Measurements from ENCODE around the gene MCEMP1.

Gene MCEMP1

DNA sequence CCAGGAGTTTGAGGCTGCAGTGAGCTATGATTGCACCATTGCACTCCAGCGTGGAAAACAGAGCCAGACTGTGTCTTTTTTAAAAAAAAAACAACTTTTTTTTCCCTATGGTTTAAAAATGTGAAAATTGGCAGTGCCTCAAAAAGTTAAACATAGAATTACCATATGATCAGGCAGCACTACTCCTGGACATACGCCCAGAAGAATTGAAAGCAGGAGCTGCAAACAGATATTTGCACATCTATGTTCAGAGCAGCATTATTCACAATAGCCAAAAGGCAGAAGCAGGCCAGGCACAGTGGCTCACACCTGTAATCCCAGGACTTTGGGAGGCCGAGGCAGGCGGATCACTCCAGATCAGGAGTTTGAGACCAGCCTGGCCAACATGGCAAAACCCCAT lies 11.8 kb upstream of the MCEMP1 start:
- TF ChIP-seq, protein P1, sequence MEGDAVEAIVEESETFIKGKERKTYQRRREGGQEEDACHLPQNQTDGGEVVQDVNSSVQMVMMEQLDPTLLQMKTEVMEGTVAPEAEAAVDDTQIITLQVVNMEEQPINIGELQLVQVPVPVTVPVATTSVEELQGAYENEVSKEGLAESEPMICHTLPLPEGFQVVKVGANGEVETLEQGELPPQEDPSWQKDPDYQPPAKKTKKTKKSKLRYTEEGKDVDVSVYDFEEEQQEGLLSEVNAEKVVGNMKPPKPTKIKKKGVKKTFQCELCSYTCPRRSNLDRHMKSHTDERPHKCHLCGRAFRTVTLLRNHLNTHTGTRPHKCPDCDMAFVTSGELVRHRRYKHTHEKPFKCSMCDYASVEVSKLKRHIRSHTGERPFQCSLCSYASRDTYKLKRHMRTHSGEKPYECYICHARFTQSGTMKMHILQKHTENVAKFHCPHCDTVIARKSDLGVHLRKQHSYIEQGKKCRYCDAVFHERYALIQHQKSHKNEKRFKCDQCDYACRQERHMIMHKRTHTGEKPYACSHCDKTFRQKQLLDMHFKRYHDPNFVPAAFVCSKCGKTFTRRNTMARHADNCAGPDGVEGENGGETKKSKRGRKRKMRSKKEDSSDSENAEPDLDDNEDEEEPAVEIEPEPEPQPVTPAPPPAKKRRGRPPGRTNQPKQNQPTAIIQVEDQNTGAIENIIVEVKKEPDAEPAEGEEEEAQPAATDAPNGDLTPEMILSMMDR (IDR thresholded peaks at IDR 0.05) = no peak
- no peak for TF ChIP-seq ZFX (IDR thresholded peaks at IDR 0.05; ENCODE audit: borderline replicate concordance)
- no peak overlapping the region for H3K27ac ChIP-seq

DNA sequence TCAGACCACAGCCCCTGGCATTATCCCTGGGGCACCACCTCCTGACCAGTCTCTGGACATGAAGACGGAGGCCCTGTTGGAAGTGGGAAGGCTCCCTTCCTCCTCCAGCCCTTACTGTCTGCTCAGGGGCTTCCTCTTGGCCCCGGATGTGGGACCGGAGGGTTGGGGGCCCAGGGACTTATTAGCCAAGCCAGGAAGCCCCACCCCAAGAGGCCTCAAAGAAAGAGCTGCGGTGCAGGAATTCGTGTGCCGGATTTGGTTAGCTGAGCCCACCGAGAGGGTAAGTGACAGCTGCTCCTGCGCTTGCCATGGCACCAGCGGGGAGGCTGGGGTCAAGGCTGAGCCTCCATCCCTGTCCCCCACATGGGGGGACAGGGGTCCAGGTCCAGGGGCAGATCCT lies 8.0 kb upstream of the MCEMP1 start, which contains the start of gene RETN:
Gene RETN (plus strand): TSS at position 208 of the 400 bp plus-strand sequence. CDS start 278 bp downstream, outside the sequence.
- TF ChIP-seq, protein P1 (IDR thresholded peaks at IDR 0.05) = no peak
- TF ChIP-seq ZFX (IDR thresholded peaks at IDR 0.05; ENCODE audit: borderline replicate concordance) = no peak
- no peak within 1 kb of the TSS for H3K27ac ChIP-seq

DNA sequence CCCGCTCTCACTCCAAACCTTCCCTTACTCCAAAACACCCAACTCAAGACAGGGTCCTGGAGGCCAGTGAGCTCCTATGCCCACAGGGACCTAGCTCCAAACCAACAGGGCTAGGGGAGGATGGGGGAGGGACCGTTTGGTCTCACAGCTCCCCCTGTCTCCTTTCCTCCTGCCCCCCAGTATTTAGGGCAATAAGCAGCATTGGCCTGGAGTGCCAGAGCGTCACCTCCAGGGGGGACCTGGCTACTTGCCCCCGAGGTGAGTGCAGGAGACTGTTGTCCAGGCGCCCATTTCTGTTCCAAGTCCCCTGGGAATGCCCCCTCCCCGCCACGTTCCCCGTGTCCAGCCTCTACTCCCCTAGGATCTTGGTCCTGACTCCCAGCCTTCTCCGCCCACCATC lies 7.2 kb upstream of the MCEMP1 start:
- no peak overlapping the region for H3K27ac ChIP-seq
- TF ChIP-seq, protein P1 (IDR thresholded peaks at IDR 0.05) = no peak
- no peak for TF ChIP-seq ZFX (IDR thresholded peaks at IDR 0.05; ENCODE audit: borderline replicate concordance)

DNA sequence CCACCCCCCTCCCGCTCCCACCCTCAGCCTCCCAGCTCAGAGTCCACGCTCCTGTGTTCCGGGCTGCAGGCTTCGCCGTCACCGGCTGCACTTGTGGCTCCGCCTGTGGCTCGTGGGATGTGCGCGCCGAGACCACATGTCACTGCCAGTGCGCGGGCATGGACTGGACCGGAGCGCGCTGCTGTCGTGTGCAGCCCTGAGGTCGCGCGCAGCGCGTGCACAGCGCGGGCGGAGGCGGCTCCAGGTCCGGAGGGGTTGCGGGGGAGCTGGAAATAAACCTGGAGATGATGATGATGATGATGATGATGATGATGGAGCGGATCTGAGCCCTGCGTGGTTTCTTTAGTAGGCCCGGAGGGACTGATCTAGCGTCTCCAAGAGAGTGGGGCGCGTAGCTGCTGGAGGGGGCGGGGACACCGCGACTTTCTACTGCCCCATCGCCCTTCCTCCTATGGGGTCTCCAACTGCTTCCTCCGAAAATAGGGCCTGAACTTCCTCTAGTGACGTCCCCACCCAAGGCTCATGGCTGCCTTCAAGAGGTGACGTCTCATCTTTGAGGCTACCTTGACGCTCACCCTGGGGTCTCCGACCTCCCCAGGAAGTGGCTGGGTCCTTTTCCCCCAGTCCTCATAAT lies 6.6 kb upstream of the MCEMP1 start:
- TF ChIP-seq, protein P1 (IDR thresholded peaks at IDR 0.05) = no peak
- no peak for TF ChIP-seq ZFX (IDR thresholded peaks at IDR 0.05; ENCODE audit: borderline replicate concordance)
- no peak overlapping the region for H3K27ac ChIP-seq

DNA sequence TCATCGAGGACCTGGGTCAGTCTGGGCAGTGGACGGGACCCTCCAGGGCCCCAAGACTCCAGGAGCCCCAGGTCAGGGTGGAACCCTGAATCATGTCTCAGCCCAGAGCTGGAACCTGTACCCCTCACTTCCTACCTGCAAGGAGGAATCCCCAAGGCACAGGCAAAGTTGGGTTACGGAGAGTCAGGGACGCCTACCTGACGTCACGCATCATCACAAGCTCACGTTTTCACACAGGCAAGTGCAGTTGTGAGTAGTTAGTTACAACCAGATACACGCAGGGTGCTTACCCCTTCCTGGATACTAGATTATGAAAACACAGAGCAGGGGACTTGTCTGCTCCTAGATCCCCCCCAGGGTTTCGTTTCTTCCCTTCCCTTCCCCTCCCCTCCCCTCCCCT lies 6.1 kb upstream of the MCEMP1 start:
- no peak overlapping the region for H3K27ac ChIP-seq
- no peak for TF ChIP-seq ZFX (IDR thresholded peaks at IDR 0.05; ENCODE audit: borderline replicate concordance)
- TF ChIP-seq, protein P1 (IDR thresholded peaks at IDR 0.05) = no peak

DNA sequence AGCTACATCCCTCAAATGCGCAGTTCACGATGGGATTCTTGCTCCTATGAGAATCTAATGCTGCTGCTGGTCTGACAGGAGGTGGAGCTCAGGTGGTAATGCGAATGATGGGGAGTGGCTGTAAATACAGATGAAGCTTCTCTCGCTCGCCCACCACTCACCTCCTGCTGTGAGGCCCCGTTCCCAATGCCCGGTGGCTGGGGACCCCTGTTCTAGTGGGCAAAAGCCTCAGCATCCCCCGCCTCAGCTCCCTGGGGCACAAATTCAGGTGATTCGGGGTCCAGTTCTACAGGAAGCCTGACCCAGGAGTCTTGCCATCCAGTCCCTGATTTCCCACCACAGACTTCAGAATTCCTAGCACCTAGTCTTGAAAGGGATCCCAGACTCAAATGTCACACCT lies 4.4 kb upstream of the MCEMP1 start:
- TF ChIP-seq ZFX (IDR thresholded peaks at IDR 0.05; ENCODE audit: borderline replicate concordance) = no peak
- TF ChIP-seq, protein P1 (IDR thresholded peaks at IDR 0.05) = no peak
- no peak overlapping the region for H3K27ac ChIP-seq
